GM21737 (cell line): ENCODE data around the gene RNASEH1.
A peak's percentile ranks its signal among the peaks of the same experiment; 100 is the strongest.
"Not testable (repeated sequence)": the region's sequence is repeated elsewhere in the genome, so short reads cannot be mapped to it uniquely, and the experiment has no call there.

Source experiments
- ATAC-seq: cut with Tn5 transposase; IDR thresholded peaks from one replicate; pipeline ENCODE4 v1.9.1; 2021; ENCODE audit warnings: mild to moderate bottlenecking, moderate library complexity; ENCODE audit not compliant: unreplicated experiment

Gene RNASEH1

DNA sequence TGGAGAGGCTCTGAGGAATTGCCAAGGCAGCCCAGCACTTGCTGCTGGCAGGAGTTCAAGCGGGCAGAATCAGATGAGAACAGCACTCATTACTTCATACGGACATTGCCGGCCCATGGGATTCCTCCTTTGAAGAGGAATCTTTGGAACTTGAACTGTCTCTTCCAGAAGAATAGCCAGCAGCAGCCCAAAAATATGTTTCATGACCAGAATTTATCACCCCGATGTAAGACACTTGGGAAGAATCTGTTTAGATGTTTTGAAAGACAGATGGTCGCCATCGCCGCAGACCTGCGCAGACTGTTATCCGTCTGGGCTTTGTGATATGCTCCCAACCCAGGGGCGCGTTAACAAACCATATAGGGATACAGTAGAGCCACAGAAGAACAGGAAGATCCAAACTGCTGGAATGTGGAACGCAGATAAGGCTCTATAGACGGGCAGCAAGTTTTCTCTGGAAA lies 35.1 kb downstream of the RNASEH1 start:
- no peak for ATAC-seq

GRCh38 chr2:3520591-3520990 lies 37.5 kb downstream of the RNASEH1 start:
- no peak for ATAC-seq

DNA sequence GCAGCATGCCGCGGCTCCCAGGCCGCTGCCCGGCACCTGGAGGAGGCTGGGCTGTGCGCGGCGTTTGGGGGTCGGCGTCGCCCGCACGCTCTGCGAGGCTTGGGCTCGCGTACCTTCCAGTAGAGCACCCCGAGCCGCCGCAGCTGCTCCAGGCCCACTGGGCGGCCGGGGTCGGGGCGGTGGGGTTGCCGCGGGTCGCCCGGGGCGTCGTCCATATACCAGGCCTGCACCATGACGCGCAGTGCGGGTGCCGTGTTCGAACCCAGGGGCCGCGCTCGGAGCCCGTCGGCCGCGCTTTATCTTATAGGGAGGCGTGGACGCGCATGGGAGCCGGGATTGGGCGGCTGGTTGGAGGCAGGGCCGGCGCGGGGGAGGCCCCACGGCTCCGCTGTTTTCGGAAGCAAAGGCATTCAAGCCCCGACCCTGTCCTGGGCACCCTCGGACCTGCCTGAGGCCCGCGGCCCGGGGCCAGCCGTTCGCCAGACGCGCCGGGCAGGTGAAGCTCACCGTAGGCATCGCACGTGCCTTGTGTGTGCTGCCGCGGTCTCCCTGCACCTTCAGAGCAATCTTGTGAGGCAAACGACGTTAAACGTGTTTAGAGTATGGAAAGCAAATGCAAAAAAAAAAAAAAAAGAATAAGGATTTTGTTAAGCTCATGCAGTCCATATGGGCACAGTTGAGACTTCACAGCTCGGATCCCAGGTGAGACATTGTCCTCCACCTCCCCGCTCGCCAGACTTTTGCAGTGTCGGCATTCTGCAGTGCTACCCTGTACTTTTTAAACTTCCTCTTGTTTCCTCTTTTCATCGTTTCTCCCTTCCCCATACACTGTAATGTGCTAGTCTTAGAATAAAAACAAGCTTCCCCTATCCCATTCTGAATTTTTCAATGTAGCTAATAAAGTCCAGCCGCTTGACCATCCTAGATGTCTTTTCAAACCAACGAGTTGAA lies 38.6 kb downstream of the RNASEH1 start, which contains the start of gene ADI1:
Gene ADI1, minus strand, starts transcription at position 277 of the 951 bp plus-strand sequence. Its CDS starts 44 bp downstream, at position 233.
- peak; percentile 53 for ATAC-seq

DNA sequence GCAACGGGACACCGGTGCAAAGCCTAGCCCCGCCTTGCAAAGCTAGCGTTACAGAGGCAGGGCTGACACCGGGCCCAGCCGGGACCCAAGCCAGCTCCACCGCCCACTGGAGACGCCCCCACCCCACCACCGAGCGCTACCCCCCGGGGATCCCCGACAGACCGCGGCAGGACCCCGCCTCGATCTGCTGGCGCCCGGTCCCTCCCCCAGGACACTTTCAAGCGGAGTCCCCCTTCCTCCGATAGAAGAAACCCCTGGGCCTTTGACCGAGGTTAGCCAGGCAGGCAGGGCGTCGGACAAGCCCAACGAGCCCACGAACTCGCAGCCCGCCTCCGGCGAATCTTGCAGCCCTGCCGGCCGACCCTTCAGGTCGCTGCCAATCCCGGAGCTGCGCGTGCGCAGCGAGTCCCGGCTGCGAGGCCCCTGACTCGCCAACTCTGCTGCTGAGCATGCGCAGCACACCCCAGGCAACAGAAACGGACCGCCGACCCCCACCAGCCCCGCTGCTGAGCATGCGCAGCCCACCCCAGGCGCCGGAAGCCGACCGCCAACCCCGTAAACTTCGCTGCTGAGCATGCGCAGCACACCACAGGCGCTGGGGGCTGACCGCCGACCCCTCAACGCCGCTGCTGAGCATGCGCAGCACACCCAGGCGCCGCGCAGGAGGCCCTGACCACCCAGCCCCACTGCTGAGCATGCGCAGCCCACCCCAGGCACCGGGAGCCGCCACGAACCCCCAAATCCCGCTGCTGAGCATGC lies 39.5 kb downstream of the RNASEH1 start:
- peak; percentile 81 for ATAC-seq

DNA sequence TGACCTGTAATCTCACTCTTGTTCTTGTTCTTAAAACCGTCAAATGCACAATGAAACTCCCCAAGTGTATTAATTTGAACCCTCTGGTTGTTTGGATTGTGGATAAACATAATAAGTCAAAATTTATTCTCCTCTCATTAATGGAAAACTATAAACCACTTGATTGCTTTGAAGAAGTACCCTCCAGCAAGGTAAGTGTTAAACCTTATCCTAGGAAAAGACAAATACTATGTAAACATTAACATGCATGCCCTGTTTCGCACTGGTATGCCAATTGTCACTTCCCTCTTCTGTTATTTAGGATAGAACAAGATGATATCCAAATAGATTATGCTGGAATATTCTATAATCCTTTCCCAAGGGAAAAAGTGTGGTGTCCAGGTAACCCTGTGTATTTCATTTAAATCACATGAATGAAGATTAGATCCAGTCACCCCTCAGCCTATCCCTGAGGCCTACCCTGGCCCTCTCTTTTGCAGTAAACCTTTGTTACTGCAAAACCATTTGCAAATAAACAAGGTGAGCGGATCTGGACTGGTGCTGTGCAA lies 40.1 kb downstream of the RNASEH1 start:
- no peak for ATAC-seq

- ATAC-seq: no peak
Measured at GRCh38 chr2:3516831-3517230, 41.3 kb downstream of the RNASEH1 start.

DNA sequence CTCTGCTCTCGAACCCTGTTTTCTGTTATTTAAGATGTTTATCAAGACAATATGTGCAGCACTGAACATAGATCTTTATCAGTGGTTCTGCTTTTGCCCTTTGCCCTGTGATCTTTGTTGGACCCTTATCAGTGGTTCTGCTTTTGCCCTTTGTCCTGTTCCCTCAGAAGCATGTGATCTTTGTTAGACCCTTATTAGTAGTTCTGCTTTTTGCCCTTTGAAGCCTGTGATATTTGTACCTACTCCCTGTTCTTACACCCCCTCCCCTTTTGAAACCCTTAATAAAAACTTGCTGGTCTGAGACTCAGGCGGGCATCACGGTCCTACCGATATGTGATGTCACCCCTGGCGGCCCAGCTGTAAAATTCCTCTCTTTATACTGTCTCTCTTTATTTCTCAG lies 42.7 kb downstream of the RNASEH1 start:
- not testable (repeated sequence) for ATAC-seq

DNA sequence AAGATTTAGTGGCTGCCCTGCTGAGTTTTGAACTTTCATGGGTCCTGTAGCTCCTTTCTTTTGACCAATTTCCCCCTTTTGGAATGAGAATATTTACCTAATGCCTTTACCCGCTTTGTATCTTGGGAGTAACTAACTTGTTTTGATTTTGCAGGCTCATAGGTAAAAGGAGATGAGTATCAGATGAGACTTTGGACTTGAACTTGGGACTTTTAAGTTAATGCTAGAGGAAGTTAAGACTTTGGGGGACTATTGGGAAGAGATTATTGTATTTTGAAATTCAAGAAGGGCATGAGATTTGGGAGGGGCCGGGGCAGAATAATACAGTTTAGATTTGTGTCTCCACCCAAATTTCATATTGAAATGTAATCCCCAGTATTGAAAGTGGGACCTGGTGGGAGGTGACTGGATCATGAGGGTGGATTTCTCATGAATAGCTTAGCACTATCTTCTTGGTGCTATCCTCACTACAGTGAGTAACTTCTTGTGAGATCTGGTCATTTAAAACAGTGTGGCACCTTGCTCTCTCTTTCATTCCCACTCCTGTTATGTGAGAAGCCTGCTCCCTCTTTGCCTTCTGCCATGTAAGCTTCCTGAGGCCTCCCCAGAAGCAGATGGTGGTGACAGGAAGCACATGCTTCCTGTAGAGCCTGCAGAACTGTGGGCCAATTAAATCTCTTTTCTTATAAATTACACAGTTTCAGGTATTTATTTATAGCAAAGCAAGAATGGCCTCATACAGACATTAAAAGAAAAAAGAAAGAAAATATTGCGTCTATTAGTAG lies 44.9 kb downstream of the RNASEH1 start:
- no peak for ATAC-seq

DNA sequence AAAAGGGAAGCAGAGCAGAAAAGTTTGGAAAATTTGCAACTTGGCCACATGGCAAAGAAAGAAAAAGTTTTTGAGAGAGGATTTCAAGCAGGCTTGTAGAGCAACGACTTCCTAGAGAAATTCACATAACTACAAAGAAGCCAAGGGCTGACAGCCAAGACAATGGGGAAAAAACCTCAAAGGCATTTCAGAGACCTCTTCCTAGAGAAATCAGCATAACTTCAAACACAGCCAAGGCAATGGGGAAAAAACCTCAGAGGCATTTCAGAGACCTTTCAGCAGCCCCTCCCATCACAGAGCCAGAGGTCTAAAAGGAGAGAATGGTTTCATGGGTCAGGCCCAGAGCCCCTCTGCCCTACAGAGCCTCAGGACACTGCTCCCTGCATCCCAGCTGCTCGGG lies 46.0 kb downstream of the RNASEH1 start:
- ATAC-seq: no peak

GRCh38 chr2:3505771-3506170 lies 52.4 kb downstream of the RNASEH1 start:
- no peak for ATAC-seq

DNA sequence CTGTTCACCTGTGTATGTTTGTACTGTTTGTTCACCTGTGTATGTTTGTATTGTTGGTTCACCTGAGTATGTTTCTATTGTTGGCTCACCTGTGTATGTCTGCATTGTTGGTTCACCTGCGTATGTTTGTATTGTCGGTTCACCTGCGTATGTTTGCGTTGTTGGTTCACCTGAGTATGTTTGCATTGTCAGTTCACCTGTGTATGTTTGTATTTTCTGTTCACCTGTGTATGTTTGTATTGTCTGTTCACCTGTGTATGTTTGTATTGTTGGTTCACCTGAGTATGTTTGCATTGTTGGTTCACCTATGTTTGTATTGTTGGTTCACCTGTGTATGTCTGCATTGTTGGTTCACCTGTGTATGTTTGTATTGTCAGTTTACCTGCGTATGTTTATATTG lies 53.4 kb downstream of the RNASEH1 start:
- ATAC-seq: no peak

DNA sequence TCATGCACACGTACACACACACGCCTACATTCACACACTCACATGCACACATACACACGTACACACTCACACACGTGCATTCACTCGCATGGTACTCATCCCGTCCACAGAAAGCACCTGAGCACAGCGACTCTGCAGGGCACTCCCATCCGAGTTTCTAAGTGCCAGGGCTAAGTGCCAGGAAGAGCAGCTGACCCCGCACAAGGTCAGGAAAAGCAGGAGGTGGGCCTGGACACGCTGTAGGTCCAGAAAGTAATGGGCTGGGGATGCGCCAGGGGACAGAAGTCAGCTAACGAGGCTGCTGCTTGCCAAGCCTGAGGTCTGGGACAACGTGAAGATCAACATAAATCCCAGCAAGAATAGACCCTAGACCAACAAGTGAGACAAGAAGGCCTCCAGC lies 54.6 kb downstream of the RNASEH1 start:
- no peak for ATAC-seq

- no peak for ATAC-seq
Measured at GRCh38 chr2:3503046-3503445, 55.1 kb downstream of the RNASEH1 start.

- ATAC-seq: no peak
Measured at GRCh38 chr2:3500326-3500899, 57.7 kb downstream of the RNASEH1 start.

DNA sequence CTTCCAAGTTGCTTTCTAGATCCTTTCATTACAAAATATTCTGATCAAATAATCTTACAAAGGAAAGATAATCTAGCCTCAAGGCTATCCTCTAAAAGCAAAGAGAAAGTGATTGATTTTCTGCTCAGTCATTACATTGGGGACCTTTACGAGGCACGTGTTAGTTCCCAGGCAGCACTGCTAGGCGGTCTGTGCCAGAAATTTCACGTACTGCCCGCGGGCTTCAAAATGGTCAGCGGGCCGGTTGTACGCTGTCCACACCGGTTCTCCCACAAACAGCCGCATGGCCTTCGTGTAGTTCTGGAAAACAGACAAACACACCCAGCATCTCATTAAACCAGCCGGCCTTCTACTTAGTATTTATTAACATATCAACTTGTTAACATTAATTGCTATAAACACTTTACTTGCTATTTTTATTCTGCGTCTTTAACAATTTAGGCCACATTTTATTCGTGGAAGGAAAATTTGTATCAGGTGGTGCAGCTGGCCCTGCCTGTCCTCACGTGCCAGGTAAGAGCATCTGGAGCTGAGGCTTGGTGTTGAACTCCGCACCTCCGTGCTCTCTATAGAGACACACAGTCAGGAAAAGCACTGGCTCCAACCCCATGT lies 59.2 kb downstream of the RNASEH1 start:
- ATAC-seq: no peak

DNA sequence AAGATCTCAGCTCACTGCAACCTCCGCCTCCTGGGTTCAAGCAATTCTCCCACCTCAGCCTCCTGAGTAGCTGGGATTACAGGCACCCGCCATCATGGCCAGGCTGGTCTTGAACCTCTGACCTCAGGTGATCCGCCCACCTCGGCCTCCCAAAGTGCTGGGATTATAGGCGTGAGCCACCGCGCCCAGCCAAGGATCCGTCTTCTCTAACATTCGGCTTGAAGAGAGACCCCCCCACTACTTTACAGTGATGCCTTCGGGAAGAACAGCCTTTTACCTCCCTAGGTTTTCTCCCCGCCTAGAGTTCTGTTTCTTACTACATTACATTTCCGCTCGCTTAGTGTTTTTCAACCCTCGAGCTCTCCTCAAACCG lies 61.4 kb downstream of the RNASEH1 start:
- not testable (repeated sequence) for ATAC-seq
